Stimulated activated CD8-positive, alpha-beta memory T cell treated with anti-CD3 and anti-CD28 coated beads, Interleukin-7, amount 100 ng/mL, for 24 hours (primary cell): Measurements from ENCODE around the gene AATF.

Experiments used
- DNase-seq: peaks from one replicate; pipeline ENCODE4 v3.0.0-alpha.2; 2020; ENCODE audit warnings: low read depth

AATF gene

GRCh38 chr17:36930583-36930900 lies 18.2 kb upstream of the AATF start:
- no peak for DNase-seq

- no peak for DNase-seq
Observed at GRCh38 chr17:36931096-36931696, 17.6 kb upstream of the AATF start.

GRCh38 chr17:36931697-36932382 lies 16.9 kb upstream of the AATF start:
- no peak for DNase-seq

GRCh38 chr17:36932383-36932693 lies 16.4 kb upstream of the AATF start:
- no peak for DNase-seq

- DNase-seq: no peak
Observed at GRCh38 chr17:36932694-36933511, 15.9 kb upstream of the AATF start.

- no peak for DNase-seq
Observed at GRCh38 chr17:36933512-36934143, 15.1 kb upstream of the AATF start.

GRCh38 chr17:36934144-36934691 lies 14.5 kb upstream of the AATF start:
- no peak for DNase-seq

- DNase-seq: no peak
Observed at GRCh38 chr17:36934692-36935630, 13.8 kb upstream of the AATF start.

- DNase-seq: no peak
Observed at GRCh38 chr17:36935671-36936454, 12.9 kb upstream of the AATF start.

GRCh38 chr17:36936455-36937000 lies 12.2 kb upstream of the AATF start:
- no peak for DNase-seq

GRCh38 chr17:36937001-36937958 lies 11.5 kb upstream of the AATF start, which contains the start of gene LHX1:
Gene LHX1 (plus strand): TSS chr17:36937475. CDS start chr17:36938198, 723 bp downstream.
- DNase-seq: no peak

GRCh38 chr17:36937959-36938565 lies 10.7 kb upstream of the AATF start:
- DNase-seq: no peak

GRCh38 chr17:36938566-36939051 lies 10.1 kb upstream of the AATF start:
- DNase-seq: no peak

- DNase-seq: no peak
Observed at GRCh38 chr17:36939052-36939801, 9.5 kb upstream of the AATF start.

GRCh38 chr17:36939802-36940312 lies 8.9 kb upstream of the AATF start:
- no peak for DNase-seq

- no peak for DNase-seq
Observed at GRCh38 chr17:36940313-36941264, 8.2 kb upstream of the AATF start.
